ENCODE measurements around the gene RAB11FIP4.

DNA sequence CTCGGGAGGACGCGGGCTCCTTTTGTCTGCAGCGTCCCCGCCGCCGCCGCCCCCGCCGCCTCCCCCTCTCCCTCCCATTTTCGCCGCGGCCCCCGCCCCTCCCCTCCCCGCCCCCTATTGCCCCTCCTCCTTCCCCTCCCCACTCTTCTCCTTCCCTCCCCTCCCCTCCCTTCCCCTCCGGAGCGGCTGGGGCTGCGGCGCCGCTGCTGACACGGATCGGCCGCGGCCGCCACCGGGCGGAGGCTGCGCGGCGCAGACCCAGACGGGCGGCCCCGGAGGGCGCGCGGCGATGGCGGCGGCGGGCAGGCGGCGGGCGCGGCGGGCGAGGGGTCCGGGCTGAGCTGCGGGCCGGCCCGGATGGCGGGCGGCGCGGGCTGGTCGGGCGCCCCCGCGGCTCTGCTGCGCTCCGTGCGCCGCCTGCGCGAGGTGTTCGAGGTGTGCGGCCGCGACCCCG is at the start of gene RAB11FIP4:
- TF ChIP-seq, protein P1, sequence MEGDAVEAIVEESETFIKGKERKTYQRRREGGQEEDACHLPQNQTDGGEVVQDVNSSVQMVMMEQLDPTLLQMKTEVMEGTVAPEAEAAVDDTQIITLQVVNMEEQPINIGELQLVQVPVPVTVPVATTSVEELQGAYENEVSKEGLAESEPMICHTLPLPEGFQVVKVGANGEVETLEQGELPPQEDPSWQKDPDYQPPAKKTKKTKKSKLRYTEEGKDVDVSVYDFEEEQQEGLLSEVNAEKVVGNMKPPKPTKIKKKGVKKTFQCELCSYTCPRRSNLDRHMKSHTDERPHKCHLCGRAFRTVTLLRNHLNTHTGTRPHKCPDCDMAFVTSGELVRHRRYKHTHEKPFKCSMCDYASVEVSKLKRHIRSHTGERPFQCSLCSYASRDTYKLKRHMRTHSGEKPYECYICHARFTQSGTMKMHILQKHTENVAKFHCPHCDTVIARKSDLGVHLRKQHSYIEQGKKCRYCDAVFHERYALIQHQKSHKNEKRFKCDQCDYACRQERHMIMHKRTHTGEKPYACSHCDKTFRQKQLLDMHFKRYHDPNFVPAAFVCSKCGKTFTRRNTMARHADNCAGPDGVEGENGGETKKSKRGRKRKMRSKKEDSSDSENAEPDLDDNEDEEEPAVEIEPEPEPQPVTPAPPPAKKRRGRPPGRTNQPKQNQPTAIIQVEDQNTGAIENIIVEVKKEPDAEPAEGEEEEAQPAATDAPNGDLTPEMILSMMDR (IDR thresholded peaks at IDR 0.05), result no peak
- no peak for TF ChIP-seq POLR2A (IDR thresholded peaks at IDR 0.05)
- TF ChIP-seq POLR2AphosphoS5 (IDR thresholded peaks at IDR 0.05), result no peak
- no peak for TF ChIP-seq EP300 (IDR thresholded peaks at IDR 0.05)

Measured in gastroesophageal sphincter (tissue), 3 donors.